ENCODE data around the gene PPP1R2.

The PPP1R2 gene

GRCh38 chr3:195579281-195579680, 36.2 kb upstream of the PPP1R2 start:
- H3K4me3 ChIP-seq (ENCODE audit: low read length): no peak overlapping the region
- 94% methylated on average over 12 of the region's 12 CpGs for WGBS
- no peaks in the 10 kb centered on the region for H3K9me3 ChIP-seq (ENCODE audit: insufficient read depth, low read depth, low read length)
- H3K4me1 ChIP-seq (ENCODE audit: insufficient read depth, low read length): no peaks in the 10 kb centered on the region; the same call in 1 of the 2 replicates
- no peak overlapping the region for H3K9ac ChIP-seq (ENCODE audit: low read depth, low read length)
- H3K27me3 ChIP-seq (ENCODE audit: insufficient read depth, low read length): no peaks in the 10 kb centered on the region
- H3K27ac ChIP-seq (ENCODE audit: low read depth, low read length): no peak overlapping the region
- no peaks in the 10 kb centered on the region for H3K36me3 ChIP-seq (ENCODE audit: insufficient read depth, low read length)

GRCh38 chr3:195578565-195578964, 35.4 kb upstream of the PPP1R2 start:
- no peaks in the 10 kb centered on the region for H3K27me3 ChIP-seq (ENCODE audit: insufficient read depth, low read length)
- H3K9ac ChIP-seq (ENCODE audit: low read depth, low read length): no peak overlapping the region
- no peaks in the 10 kb centered on the region for H3K36me3 ChIP-seq (ENCODE audit: insufficient read depth, low read length)
- 97% methylated on average over 6 of the region's 6 CpGs for WGBS
- no peak overlapping the region for H3K4me3 ChIP-seq (ENCODE audit: low read length)
- no peaks in the 10 kb centered on the region; the same call in 1 of the 2 replicates for H3K4me1 ChIP-seq (ENCODE audit: insufficient read depth, low read length)
- no peak overlapping the region for H3K27ac ChIP-seq (ENCODE audit: low read depth, low read length)
- no peaks in the 10 kb centered on the region for H3K9me3 ChIP-seq (ENCODE audit: insufficient read depth, low read depth, low read length)

GRCh38 chr3:195577645-195578177, 34.6 kb upstream of the PPP1R2 start:
- Histone ChIP-seq H3K4me3 (ENCODE audit: low read length) (no peak overlapping the region), H3K27me3 (ENCODE audit: insufficient read depth, low read length) (no peaks in the 10 kb centered on the region), H3K27ac (ENCODE audit: low read depth, low read length) (no peak overlapping the region), H3K36me3 (ENCODE audit: insufficient read depth, low read length) (no peaks in the 10 kb centered on the region), H3K9ac (ENCODE audit: low read depth, low read length) (no peak overlapping the region), H3K9me3 (ENCODE audit: insufficient read depth, low read depth, low read length) (no peaks in the 10 kb centered on the region), H3K4me1 (ENCODE audit: insufficient read depth, low read length) (no peaks in the 10 kb centered on the region; the same call in 1 of the 2 replicates)
- 75% methylated on average over 6 of the region's 9 CpGs for WGBS

- Histone ChIP-seq H3K9ac (ENCODE audit: low read depth, low read length) (no peak overlapping the region), H3K9me3 (ENCODE audit: insufficient read depth, low read depth, low read length) (no peaks in the 10 kb centered on the region), H3K27ac (ENCODE audit: low read depth, low read length) (no peak overlapping the region), H3K4me3 (ENCODE audit: low read length) (no peak overlapping the region), H3K27me3 (ENCODE audit: insufficient read depth, low read length) (no peaks in the 10 kb centered on the region), H3K4me1 (ENCODE audit: insufficient read depth, low read length) (no peaks in the 10 kb centered on the region; the same call in 1 of the 2 replicates), H3K36me3 (ENCODE audit: insufficient read depth, low read length) (no peaks in the 10 kb centered on the region)
- 96% methylated on average over 8 of the region's 8 CpGs for WGBS
Observed at GRCh38 chr3:195574497-195575304, 31.6 kb upstream of the PPP1R2 start.

GRCh38 chr3:195573611-195574496, 30.7 kb upstream of the PPP1R2 start:
- no peak overlapping the region for H3K4me3 ChIP-seq (ENCODE audit: low read length)
- 90% methylated on average over 19 of the region's 19 CpGs for WGBS
- no peaks in the 10 kb centered on the region for H3K9me3 ChIP-seq (ENCODE audit: insufficient read depth, low read depth, low read length)
- no peak overlapping the region for H3K27ac ChIP-seq (ENCODE audit: low read depth, low read length)
- no peak overlapping the region for H3K9ac ChIP-seq (ENCODE audit: low read depth, low read length)
- no peaks in the 10 kb centered on the region for H3K36me3 ChIP-seq (ENCODE audit: insufficient read depth, low read length)
- H3K27me3 ChIP-seq (ENCODE audit: insufficient read depth, low read length): no peaks in the 10 kb centered on the region
- no peaks in the 10 kb centered on the region; the same call in 1 of the 2 replicates for H3K4me1 ChIP-seq (ENCODE audit: insufficient read depth, low read length)

GRCh38 chr3:195571361-195571760, 28.2 kb upstream of the PPP1R2 start:
- H3K4me1 ChIP-seq (ENCODE audit: insufficient read depth, low read length): no peaks in the 10 kb centered on the region; the same call in 1 of the 2 replicates
- no peaks in the 10 kb centered on the region for H3K36me3 ChIP-seq (ENCODE audit: insufficient read depth, low read length)
- no peak overlapping the region for H3K9ac ChIP-seq (ENCODE audit: low read depth, low read length)
- H3K4me3 ChIP-seq (ENCODE audit: low read length): no peak overlapping the region
- H3K27ac ChIP-seq (ENCODE audit: low read depth, low read length): no peak overlapping the region
- H3K9me3 ChIP-seq (ENCODE audit: insufficient read depth, low read depth, low read length): no peaks in the 10 kb centered on the region
- WGBS: 87% methylated on average over 6 of the region's 6 CpGs
- no peaks in the 10 kb centered on the region for H3K27me3 ChIP-seq (ENCODE audit: insufficient read depth, low read length)

GRCh38 chr3:195570912-195571311, 27.8 kb upstream of the PPP1R2 start:
- no peaks in the 10 kb centered on the region for H3K27me3 ChIP-seq (ENCODE audit: insufficient read depth, low read length)

GRCh38 chr3:195570344-195570743, 27.2 kb upstream of the PPP1R2 start:
- Histone ChIP-seq H3K27me3 (ENCODE audit: insufficient read depth, low read length) (no peaks in the 10 kb centered on the region), H3K9me3 (ENCODE audit: insufficient read depth, low read depth, low read length) (no peaks in the 10 kb centered on the region), H3K4me1 (ENCODE audit: insufficient read depth, low read length) (no peaks in the 10 kb centered on the region; the same call in 1 of the 2 replicates), H3K4me3 (ENCODE audit: low read length) (no peak overlapping the region), H3K36me3 (ENCODE audit: insufficient read depth, low read length) (no peaks in the 10 kb centered on the region), H3K27ac (ENCODE audit: low read depth, low read length) (no peak overlapping the region), H3K9ac (ENCODE audit: low read depth, low read length) (no peak overlapping the region)
- 87% methylated on average over 6 of the region's 6 CpGs for WGBS

More at GRCh38 chr3:195570912-195571311, 27.8 kb upstream of the PPP1R2 start:
- no peaks in the 10 kb centered on the region for H3K9me3 ChIP-seq (ENCODE audit: insufficient read depth, low read depth, low read length)
- H3K36me3 ChIP-seq (ENCODE audit: insufficient read depth, low read length): no peaks in the 10 kb centered on the region
- no peak overlapping the region for H3K27ac ChIP-seq (ENCODE audit: low read depth, low read length)
- WGBS: 93% methylated on average over 9 of the region's 9 CpGs
- no peaks in the 10 kb centered on the region; the same call in 1 of the 2 replicates for H3K4me1 ChIP-seq (ENCODE audit: insufficient read depth, low read length)
- H3K4me3 ChIP-seq (ENCODE audit: low read length): no peak overlapping the region
- H3K9ac ChIP-seq (ENCODE audit: low read depth, low read length): no peak overlapping the region

GRCh38 chr3:195568630-195569029, 25.5 kb upstream of the PPP1R2 start:
- 90% methylated on average over 5 of the region's 5 CpGs for WGBS
- H3K4me3 ChIP-seq (ENCODE audit: low read length): no peak overlapping the region
- no peak overlapping the region for H3K9ac ChIP-seq (ENCODE audit: low read depth, low read length)
- no peaks in the 10 kb centered on the region; the same call in 1 of the 2 replicates for H3K4me1 ChIP-seq (ENCODE audit: insufficient read depth, low read length)
- no peaks in the 10 kb centered on the region for H3K36me3 ChIP-seq (ENCODE audit: insufficient read depth, low read length)
- no peaks in the 10 kb centered on the region for H3K27me3 ChIP-seq (ENCODE audit: insufficient read depth, low read length)
- H3K9me3 ChIP-seq (ENCODE audit: insufficient read depth, low read depth, low read length): no peaks in the 10 kb centered on the region
- no peak overlapping the region for H3K27ac ChIP-seq (ENCODE audit: low read depth, low read length)

GRCh38 chr3:195566797-195567196, 23.7 kb upstream of the PPP1R2 start:
- H3K36me3 ChIP-seq (ENCODE audit: insufficient read depth, low read length): no peaks in the 10 kb centered on the region
- no peaks in the 10 kb centered on the region for H3K27me3 ChIP-seq (ENCODE audit: insufficient read depth, low read length)
- no peak overlapping the region for H3K4me3 ChIP-seq (ENCODE audit: low read length)
- H3K9me3 ChIP-seq (ENCODE audit: insufficient read depth, low read depth, low read length): no peaks in the 10 kb centered on the region
- no peaks in the 10 kb centered on the region for H3K4me1 ChIP-seq (ENCODE audit: insufficient read depth, low read length)
- no peak overlapping the region for H3K9ac ChIP-seq (ENCODE audit: low read depth, low read length)
- H3K27ac ChIP-seq (ENCODE audit: low read depth, low read length): no peak overlapping the region
- WGBS: 83% methylated on average over 3 of the region's 6 CpGs

- H3K27ac ChIP-seq (ENCODE audit: low read depth, low read length): no peak overlapping the region
- H3K9me3 ChIP-seq (ENCODE audit: insufficient read depth, low read depth, low read length): no peaks in the 10 kb centered on the region
- no peaks in the 10 kb centered on the region for H3K36me3 ChIP-seq (ENCODE audit: insufficient read depth, low read length)
- WGBS: 90% methylated on average over 7 of the region's 7 CpGs
- H3K9ac ChIP-seq (ENCODE audit: low read depth, low read length): no peak overlapping the region
- no peaks in the 10 kb centered on the region for H3K4me1 ChIP-seq (ENCODE audit: insufficient read depth, low read length)
- H3K27me3 ChIP-seq (ENCODE audit: insufficient read depth, low read length): no peaks in the 10 kb centered on the region
- H3K4me3 ChIP-seq (ENCODE audit: low read length): no peak overlapping the region
Observed at GRCh38 chr3:195565716-195566115, 22.6 kb upstream of the PPP1R2 start.

Data from HUES64 (cell line).